Measurements from ENCODE around the gene PDXK. TPM values are rescaled to one million over a fixed set of nuclear protein-coding genes. Genes with fewer than 3 reads are reported as not detected.
"Not testable (repeated sequence)": the region's sequence is repeated elsewhere in the genome, so short reads cannot be mapped to it uniquely, and the experiment has no call there.

The PDXK gene
- total RNA-seq, 1 donor from 2014 or later: 22.4 TPM

GRCh38 chr21:43696214-43696613 lies 22.7 kb upstream of the PDXK start:
- DNase-seq (ENCODE audit: low spot score in 2 of 2) (no peak), FAIRE-seq (no peak)

GRCh38 chr21:43697758-43698643 lies 20.9 kb upstream of the PDXK start:
- DNase-seq (ENCODE audit: low spot score in 2 of 2) (no peak), FAIRE-seq (no peak)

GRCh38 chr21:43699492-43699777 lies 19.5 kb upstream of the PDXK start:
- not testable (repeated sequence) for DNase-seq (ENCODE audit: low spot score in 2 of 2); FAIRE-seq

GRCh38 chr21:43699933-43700599 lies 18.9 kb upstream of the PDXK start:
- DNase-seq (ENCODE audit: low spot score in 2 of 2) (no peak), FAIRE-seq (no peak)

- DNase-seq (ENCODE audit: low spot score in 2 of 2) (no peak), FAIRE-seq (no peak)
These were observed 16.8 kb upstream of the PDXK start for GRCh38 chr21:43701936-43702784.

GRCh38 chr21:43702785-43703034 lies 16.2 kb upstream of the PDXK start:
- DNase-seq (ENCODE audit: low spot score in 2 of 2) (no peak), FAIRE-seq (no peak)

GRCh38 chr21:43703035-43703880 lies 15.7 kb upstream of the PDXK start:
- DNase-seq (ENCODE audit: low spot score in 2 of 2) (no peak), FAIRE-seq (no peak)

- no peak for DNase-seq (ENCODE audit: low spot score in 2 of 2)
- FAIRE-seq: no peak
These were observed 11.5 kb upstream of the PDXK start for GRCh38 chr21:43707462-43707861.

- DNase-seq (ENCODE audit: low spot score in 2 of 2) (no peak), FAIRE-seq (no peak)
These were observed 10.1 kb upstream of the PDXK start for GRCh38 chr21:43708745-43709381.

- DNase-seq (ENCODE audit: low spot score in 2 of 2): no peak
- FAIRE-seq: no peak
These were observed 6.5 kb upstream of the PDXK start for GRCh38 chr21:43712268-43712942.

GRCh38 chr21:43713123-43713522 lies 5.8 kb upstream of the PDXK start:
- not testable (repeated sequence) for FAIRE-seq; DNase-seq (ENCODE audit: low spot score in 2 of 2)

- DNase-seq (ENCODE audit: low spot score in 2 of 2) (no peak), FAIRE-seq (no peak)
These were observed 2.4 kb upstream of the PDXK start for GRCh38 chr21:43716376-43717165.

GRCh38 chr21:43717166-43717853 lies 1.6 kb upstream of the PDXK start:
- no peak for DNase-seq (ENCODE audit: low spot score in 2 of 2)
- no peak for FAIRE-seq

- DNase-seq (ENCODE audit: low spot score in 2 of 2) (no peak), FAIRE-seq (no peak)
These were observed 710 bp upstream of the PDXK start for GRCh38 chr21:43717967-43718871.

- FAIRE-seq (no peak), DNase-seq (ENCODE audit: low spot score in 2 of 2) (no peak)
These were observed 1.0 kb downstream of the PDXK start for GRCh38 chr21:43719748-43720538.

- DNase-seq (ENCODE audit: low spot score in 2 of 2) (no peak), FAIRE-seq (no peak)
These were observed 1.7 kb downstream of the PDXK start for GRCh38 chr21:43720539-43721166.
